HG02642 (cell line): ENCODE measurements around the gene KRTAP9-2.
"Not testable (repeated sequence)": the region's sequence is repeated elsewhere in the genome, so short reads cannot be mapped to it uniquely, and the experiment has no call there.

Experiments
- ATAC-seq: cut with Tn5 transposase; IDR thresholded peaks from one replicate; pipeline ENCODE4 v1.9.1; 2021; ENCODE audit warnings: mild to moderate bottlenecking; ENCODE audit not compliant: unreplicated experiment, poor library complexity

Gene KRTAP9-2

GRCh38 chr17:41232399-41233105 lies 6.1 kb downstream of the KRTAP9-2 start, which contains the start of gene KRTAP9-3:
TSS of gene KRTAP9-3 (plus strand) at chr17:41232449. CDS start at chr17:41232502, 53 bp downstream.
- not testable (repeated sequence) for ATAC-seq

GRCh38 chr17:41237116-41237515 lies 10.7 kb downstream of the KRTAP9-2 start:
- not testable (repeated sequence) for ATAC-seq

DNA sequence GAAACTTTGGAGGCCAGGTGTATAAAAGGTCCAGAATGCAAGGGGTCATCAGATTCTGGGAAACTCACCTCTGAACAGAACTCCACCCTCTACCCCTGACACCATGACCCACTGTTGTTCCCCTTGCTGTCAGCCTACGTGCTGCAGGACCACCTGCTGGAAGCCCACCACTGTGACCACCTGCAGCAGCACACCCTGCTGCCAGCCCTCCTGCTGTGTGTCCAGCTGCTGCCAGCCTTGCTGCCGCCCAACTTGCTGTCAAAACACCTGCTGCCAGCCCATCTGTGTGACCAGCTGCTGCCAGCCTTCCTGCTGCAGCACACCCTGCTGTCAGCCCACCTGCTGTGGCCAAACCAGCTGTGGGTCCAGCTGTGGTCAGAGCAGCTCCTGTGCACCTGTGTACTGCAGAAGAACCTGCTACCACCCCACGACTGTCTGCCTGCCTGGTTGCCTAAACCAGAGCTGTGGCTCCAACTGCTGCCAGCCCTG lies 11.5 kb downstream of the KRTAP9-2 start, which contains the start of gene KRTAP9-8:
Gene KRTAP9-8 (plus strand): TSS at position 51 of the 489 bp plus-strand sequence. CDS start 53 bp downstream, at position 104.
- not testable (repeated sequence) for ATAC-seq

GRCh38 chr17:41246995-41247787 lies 20.7 kb downstream of the KRTAP9-2 start:
- not testable (repeated sequence) for ATAC-seq

DNA sequence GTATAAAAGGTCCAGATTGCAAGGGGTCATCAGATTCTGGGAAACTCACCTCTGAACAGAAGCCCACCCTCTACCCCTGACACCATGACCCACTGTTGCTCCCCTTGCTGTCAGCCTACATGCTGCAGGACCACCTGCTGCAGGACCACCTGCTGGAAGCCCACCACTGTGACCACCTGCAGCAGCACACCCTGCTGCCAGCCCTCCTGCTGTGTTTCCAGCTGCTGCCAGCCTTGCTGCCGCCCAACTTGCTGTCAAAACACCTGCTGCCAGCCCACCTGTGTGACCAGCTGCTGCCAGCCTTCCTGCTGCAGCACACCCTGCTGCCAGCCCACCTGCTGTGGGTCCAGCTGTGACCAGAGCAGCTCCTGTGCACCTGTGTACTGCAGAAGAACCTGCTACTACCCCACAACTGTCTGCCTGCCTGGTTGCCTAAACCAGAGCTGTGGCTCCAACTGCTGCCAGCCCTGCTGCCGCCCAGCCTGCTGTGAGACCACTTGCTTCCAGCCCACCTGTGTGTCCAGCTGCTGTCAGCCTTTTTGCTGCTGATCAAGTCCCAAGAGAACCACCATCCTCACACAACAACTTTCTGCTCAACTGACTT lies 23.3 kb downstream of the KRTAP9-2 start, which contains the start of gene KRTAP9-4:
Gene KRTAP9-4 (plus strand): TSS at position 51 of the 604 bp plus-strand sequence. CDS start 34 bp downstream, at position 85.
- not testable (repeated sequence) for ATAC-seq

GRCh38 chr17:41251261-41251660 lies 24.8 kb downstream of the KRTAP9-2 start:
- ATAC-seq: no peak

GRCh38 chr17:41254861-41255260 lies 28.4 kb downstream of the KRTAP9-2 start:
- ATAC-seq: no peak

- not testable (repeated sequence) for ATAC-seq
Measured at GRCh38 chr17:41255381-41256290, 29.2 kb downstream of the KRTAP9-2 start, which contains the start of gene KRTAP9-9. TSS of gene KRTAP9-9 (plus strand) at chr17:41255384.

DNA sequence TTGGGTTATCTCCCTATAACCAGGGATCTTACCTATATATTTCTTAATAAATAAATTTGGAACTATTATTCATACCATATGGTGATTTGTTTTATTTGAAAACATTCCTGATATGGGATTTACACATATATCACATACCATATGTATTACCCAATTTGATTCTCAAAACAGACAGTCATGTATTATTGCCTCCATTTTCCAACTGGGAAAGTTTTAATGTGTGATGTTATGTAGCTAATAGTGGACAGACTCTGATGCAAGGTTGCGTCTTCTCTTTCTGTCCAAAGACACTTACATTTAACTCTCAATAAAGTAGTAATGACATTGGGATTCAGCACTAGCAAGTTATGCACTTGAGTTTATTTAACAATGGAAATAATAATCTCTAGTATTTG lies 29.8 kb downstream of the KRTAP9-2 start:
- no peak for ATAC-seq

DNA sequence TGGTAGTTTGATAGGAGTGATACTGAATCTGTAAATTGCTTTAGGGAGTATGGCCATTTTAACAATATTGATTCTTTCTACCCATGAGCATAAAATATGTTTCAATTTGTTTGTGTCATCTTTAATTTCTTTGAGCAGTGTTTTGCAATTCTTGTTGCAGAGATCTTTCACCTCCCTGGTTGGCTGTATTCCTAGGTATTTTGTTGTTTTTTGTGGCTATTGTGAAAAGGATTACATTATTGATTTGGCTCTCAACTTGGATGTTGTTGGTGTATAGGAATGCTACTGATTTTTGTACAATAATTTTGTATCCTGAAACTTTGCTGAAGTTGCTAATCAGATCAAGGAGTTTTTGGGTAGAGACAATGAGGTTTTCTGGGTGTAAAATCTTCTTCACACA lies 32.0 kb downstream of the KRTAP9-2 start:
- no peak for ATAC-seq

- no peak for ATAC-seq
Measured at GRCh38 chr17:41263212-41263611, 36.8 kb downstream of the KRTAP9-2 start.

GRCh38 chr17:41264599-41264998 lies 38.2 kb downstream of the KRTAP9-2 start:
- ATAC-seq: no peak

- no peak for ATAC-seq
Measured at GRCh38 chr17:41265078-41265477, 38.6 kb downstream of the KRTAP9-2 start, which contains the start of gene KRTAP9-6. TSS of gene KRTAP9-6 (plus strand) at chr17:41265378. CDS start at chr17:41265378, 0 bp downstream.

DNA sequence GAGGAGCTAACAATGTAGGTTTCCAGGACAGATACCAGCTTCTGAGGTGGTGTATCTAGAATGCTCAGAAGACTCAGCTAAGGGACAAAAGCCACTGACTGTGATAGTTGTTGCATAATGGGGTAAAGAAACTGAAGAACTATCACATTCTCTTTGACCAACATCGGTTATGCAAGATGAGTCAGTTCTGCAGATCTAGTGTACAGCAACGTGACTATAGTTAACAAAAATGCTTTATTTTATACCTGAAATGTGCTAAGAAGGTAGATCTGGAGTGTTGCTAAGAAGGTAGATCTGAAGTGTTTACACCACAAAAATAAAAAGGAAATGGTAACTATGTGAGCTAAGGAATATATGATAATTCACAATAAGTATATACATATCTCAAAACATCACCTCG lies 41.3 kb downstream of the KRTAP9-2 start:
- no peak for ATAC-seq

GRCh38 chr17:41271323-41271722 lies 44.9 kb downstream of the KRTAP9-2 start:
- not testable (repeated sequence) for ATAC-seq

DNA sequence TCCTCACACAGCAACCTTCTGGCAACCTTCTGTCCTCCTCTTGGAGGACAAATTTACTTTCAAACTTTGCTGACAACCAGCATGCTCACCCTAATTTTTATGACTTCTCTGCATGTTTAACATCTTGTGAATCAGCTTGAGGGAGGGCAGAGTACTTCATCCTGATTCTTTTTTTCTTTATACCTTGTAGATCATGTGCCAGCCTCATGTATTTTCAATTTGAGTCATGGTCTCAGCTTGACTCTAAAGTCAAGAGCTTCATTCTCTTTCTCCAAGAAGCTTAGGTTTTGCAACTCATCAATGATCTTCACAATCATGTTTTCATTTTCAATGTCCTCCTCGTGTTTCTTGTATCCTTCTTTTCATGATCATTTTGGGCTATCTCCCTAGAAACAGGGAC lies 45.4 kb downstream of the KRTAP9-2 start:
- ATAC-seq: no peak

DNA sequence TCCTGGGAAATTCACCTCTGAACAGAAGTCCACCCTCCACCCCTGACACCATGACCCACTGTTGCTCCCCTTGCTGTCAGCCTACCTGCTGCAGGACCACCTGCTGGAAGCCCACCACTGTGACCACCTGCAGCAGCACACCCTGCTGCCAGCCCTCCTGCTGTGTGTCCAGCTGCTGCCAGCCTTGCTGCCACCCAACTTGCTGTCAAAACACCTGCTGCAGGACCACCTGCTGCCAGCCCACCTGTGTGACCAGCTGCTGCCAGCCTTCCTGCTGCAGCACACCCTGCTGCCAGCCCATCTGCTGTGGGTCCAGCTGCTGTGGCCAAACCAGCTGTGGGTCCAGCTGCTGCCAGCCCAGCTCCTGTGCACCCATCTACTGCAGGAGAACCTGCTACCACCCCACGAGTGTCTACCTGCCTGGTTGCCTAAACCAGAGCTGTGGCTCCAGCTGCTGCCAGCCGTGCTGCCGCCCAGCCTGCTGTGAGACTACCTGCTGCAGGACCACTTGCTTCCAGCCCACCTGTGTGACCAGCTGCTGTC lies 49.3 kb downstream of the KRTAP9-2 start, which contains the start of gene KRTAP9-7:
Gene KRTAP9-7 (plus strand): TSS at position 51 of the 543 bp plus-strand sequence. CDS start 0 bp downstream, at position 51.
- not testable (repeated sequence) for ATAC-seq
